ENCODE measurements around the gene ZNF275.
"Not testable (repeated sequence)": the region's sequence is repeated elsewhere in the genome, so short reads cannot be mapped to it uniquely, and the experiment has no call there.

ZNF275 gene

GRCh38 chrX:153388722-153389459 lies 54.9 kb downstream of the ZNF275 start:
- FAIRE-seq, result no peak

- not testable (repeated sequence) for FAIRE-seq
These were observed 55.5 kb downstream of the ZNF275 start for GRCh38 chrX:153389460-153389768.

GRCh38 chrX:153392642-153393321 lies 58.8 kb downstream of the ZNF275 start:
- no peak for FAIRE-seq

- no peak for FAIRE-seq
These were observed 60.7 kb downstream of the ZNF275 start for GRCh38 chrX:153394612-153395011.

- no peak for FAIRE-seq
These were observed 61.8 kb downstream of the ZNF275 start for GRCh38 chrX:153395613-153396319.

- FAIRE-seq, result no peak
These were observed 62.6 kb downstream of the ZNF275 start for GRCh38 chrX:153396320-153397195.

- no peak for FAIRE-seq
These were observed 63.5 kb downstream of the ZNF275 start for GRCh38 chrX:153397256-153397960.

- no peak for FAIRE-seq
These were observed 64.5 kb downstream of the ZNF275 start for GRCh38 chrX:153398275-153398960.

- FAIRE-seq, result no peak
These were observed 66.5 kb downstream of the ZNF275 start for GRCh38 chrX:153400146-153401132.

- FAIRE-seq, result no peak
These were observed 67.3 kb downstream of the ZNF275 start, which contains the start of gene PNMA6E for GRCh38 chrX:153401133-153401764. Gene PNMA6E (minus strand): TSS chrX:153401350. CDS start chrX:153398849, 2,501 bp downstream.
